Activated naive CD8-positive, alpha-beta T cell treated with anti-CD3 and anti-CD28 coated beads, Interleukin-2, amount 50 U/mL, for 24 hours (primary cell): Measurements from ENCODE around the gene ARHGAP25.

Experiments used
- ATAC-seq: fragments of 150-1000 bp; cut with Tn5 transposase; one replicate; pipeline ENCODE4 v1.10.0; 2021
- DNase-seq: peaks from one replicate; pipeline ENCODE4 v3.0.0; 2021
- H3K27ac Mint-ChIP-seq: one replicate; pipeline ENCODE4 v1.8.0; 2021; ENCODE audit warnings: mild to moderate bottlenecking, mixed read lengths
- H3K27me3 Mint-ChIP-seq: one replicate; pipeline ENCODE4 v1.8.0; 2021; ENCODE audit warnings: mixed read lengths
- H3K36me3 Mint-ChIP-seq: one replicate; pipeline ENCODE4 v1.8.0; 2021; ENCODE audit warnings: low read depth, mixed read lengths
- H3K4me1 Mint-ChIP-seq: one replicate; pipeline ENCODE4 v1.8.0; 2021; ENCODE audit warnings: mixed read lengths
- H3K4me3 Mint-ChIP-seq: one replicate; pipeline ENCODE4 v1.8.0; 2021; ENCODE audit warnings: mild to moderate bottlenecking, moderate library complexity, mixed read lengths
- H3K9me3 Mint-ChIP-seq: one replicate; pipeline ENCODE4 v1.8.0; 2021; ENCODE audit warnings: mixed read lengths

ARHGAP25 gene, protein sequence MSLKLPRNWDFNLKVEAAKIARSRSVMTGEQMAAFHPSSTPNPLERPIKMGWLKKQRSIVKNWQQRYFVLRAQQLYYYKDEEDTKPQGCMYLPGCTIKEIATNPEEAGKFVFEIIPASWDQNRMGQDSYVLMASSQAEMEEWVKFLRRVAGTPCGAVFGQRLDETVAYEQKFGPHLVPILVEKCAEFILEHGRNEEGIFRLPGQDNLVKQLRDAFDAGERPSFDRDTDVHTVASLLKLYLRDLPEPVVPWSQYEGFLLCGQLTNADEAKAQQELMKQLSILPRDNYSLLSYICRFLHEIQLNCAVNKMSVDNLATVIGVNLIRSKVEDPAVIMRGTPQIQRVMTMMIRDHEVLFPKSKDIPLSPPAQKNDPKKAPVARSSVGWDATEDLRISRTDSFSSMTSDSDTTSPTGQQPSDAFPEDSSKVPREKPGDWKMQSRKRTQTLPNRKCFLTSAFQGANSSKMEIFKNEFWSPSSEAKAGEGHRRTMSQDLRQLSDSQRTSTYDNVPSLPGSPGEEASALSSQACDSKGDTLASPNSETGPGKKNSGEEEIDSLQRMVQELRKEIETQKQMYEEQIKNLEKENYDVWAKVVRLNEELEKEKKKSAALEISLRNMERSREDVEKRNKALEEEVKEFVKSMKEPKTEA

DNA sequence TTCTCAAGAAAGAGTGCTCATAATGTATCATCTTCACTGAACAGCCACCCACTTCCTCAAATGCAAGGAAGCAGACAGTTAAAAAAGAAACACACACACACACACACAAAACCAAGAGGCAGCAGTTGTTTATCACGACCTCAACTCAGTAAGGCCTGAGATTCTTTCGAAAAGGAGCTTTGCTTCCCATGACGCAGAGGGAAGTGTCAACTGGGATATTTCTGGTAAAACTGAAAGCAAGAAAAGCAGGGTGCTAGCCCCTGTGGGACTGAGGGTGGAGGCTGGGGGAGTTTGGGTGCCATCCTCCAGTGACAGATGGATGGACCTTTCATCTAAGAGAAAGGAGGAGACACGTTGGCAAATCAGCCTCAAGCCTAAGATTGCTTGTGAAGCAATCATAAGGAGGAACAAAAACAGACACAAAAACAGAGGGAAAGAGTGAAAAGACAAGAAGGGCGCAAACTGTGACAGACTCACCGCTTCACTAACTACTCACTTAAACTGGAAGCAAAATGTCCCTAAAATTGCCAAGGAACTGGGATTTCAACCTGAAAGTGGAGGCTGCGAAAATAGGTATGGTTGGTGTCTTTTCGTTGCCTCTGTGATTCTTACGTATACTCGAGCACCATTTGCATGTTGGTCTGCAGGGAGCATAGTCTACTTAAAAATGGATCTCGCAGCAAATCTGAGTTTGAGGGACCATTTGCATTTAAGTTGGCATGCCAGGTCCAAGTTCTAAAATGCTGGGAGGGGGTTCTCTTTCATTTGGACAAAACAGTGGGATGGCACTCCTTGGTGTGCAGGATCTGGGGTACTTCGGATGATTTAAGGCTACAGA lies at the start of gene ARHGAP25:
Gene ARHGAP25 (plus strand): TSS at position 124 of the 838 bp plus-strand sequence. CDS start 389 bp downstream, at position 513.
- DNase-seq: peak; percentile 67
- Mint-ChIP-seq H3K4me1 (peaks cover 47% of the 10 kb centered on the region), H3K27me3 (no peaks in the 10 kb centered on the region), H3K36me3 (peaks cover 15% of the 10 kb centered on the region), H3K9me3 (no peaks in the 10 kb centered on the region), H3K27ac (no peak within 1 kb of the TSS), H3K4me3 (no peak within 1 kb of the TSS)
- peak; percentile 84 for ATAC-seq

DNA sequence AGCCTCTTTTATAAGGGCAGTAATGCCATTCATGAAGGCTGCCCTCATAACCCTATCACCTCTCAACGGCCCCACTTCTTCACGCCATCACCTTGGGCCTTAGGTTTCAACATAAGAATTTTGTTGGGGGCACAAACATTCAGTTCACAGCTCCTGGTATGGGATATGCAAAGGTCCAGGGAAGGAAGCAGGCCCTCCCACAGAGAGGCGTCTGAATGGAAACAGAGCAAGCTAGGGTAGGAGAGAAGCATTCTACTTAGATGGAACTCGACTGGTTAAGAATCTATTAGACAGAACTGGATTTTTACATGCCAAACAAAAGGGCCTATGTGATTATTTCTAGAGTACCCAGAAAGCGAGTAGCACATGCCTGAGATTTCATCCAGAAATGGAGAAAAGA lies 48.4 kb upstream of the ARHGAP25 start:
- H3K36me3 Mint-ChIP-seq: no peaks in the 10 kb centered on the region
- H3K4me1 Mint-ChIP-seq: peaks cover 33% of the 10 kb centered on the region
- no peak for DNase-seq
- H3K4me3 Mint-ChIP-seq: no peak overlapping the region
- ATAC-seq: no peak
- H3K27ac Mint-ChIP-seq: no peak overlapping the region
- peaks cover 3% of the 10 kb centered on the region for H3K27me3 Mint-ChIP-seq
- no peaks in the 10 kb centered on the region for H3K9me3 Mint-ChIP-seq

DNA sequence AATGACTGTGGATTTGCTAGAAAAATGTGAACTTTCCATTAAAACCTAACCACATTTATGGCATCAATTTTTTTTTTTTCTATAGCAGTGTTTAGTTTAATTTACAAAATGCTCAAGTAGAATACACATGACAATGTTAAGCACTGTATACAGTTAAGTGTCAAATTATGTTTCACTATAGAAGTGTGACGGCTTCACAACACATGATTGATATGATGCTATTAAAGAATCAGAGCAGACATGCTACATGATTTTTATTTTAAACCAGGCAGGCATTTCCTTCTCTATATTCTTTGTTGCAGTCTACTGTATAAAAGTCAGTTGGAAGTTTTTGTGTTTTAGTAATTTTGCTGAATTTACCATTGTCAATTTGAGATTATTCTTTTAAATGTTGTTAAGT lies 47.6 kb upstream of the ARHGAP25 start:
- no peak overlapping the region for H3K27ac Mint-ChIP-seq
- H3K27me3 Mint-ChIP-seq: peaks cover 6% of the 10 kb centered on the region
- H3K9me3 Mint-ChIP-seq: no peaks in the 10 kb centered on the region
- no peak overlapping the region for H3K4me3 Mint-ChIP-seq
- ATAC-seq (no peak), DNase-seq (no peak)
- H3K36me3 Mint-ChIP-seq: no peaks in the 10 kb centered on the region
- peaks cover 37% of the 10 kb centered on the region for H3K4me1 Mint-ChIP-seq

DNA sequence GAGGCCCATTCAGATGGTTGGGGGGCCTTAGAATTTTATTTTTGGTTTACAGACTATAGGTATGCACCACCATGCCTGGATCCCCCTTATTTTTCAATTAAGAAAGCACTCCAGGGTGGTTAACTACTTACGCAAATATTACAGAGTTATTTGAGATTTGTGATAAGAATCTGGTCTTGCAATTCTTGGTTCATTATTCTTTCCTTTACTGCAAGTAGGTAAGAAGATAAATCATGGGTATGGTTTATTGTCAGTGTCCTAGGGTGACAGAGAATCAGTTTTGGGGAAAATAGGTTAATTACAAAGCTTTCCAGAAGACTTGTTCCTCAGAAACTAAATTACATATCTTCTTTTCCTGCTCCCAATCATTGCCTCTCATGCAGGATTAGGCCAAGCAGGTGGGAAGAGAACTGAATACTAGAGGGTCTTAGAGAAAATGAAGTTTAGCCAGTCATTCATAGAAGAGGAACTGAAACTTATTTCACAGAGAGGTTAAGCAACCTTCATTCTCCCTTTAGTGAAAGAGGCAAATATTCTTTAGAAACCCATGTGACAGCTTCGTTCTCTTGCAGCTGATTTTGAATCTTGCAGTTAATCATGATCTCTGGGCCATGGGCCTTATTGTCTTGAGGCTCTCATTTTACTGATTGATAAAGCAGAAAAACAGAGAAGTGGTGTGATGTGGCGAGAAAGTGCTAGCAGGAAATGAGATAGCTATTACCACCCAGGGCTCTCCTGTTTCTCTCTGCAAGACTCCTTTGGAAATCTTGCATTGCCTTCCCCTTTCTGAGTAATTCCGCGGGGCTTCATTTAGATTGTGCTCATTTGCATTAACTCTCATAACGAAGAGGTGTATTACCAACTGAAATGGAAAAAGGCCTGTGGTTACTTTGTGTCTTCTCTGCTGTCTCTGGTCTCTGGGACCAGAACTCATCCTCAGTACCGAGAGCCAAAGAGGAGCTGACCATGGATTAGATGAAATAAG lies 44.8 kb upstream of the ARHGAP25 start:
- H3K4me1 Mint-ChIP-seq: peaks cover 35% of the 10 kb centered on the region
- H3K27me3 Mint-ChIP-seq: peaks cover 3% of the 10 kb centered on the region
- H3K4me3 Mint-ChIP-seq: peak overlapping the region; percentile 59
- no peaks in the 10 kb centered on the region for H3K9me3 Mint-ChIP-seq
- peak; percentile 93 for ATAC-seq
- H3K27ac Mint-ChIP-seq: peak overlapping the region; percentile 96
- H3K36me3 Mint-ChIP-seq: no peaks in the 10 kb centered on the region
- peak; percentile 25 for DNase-seq

DNA sequence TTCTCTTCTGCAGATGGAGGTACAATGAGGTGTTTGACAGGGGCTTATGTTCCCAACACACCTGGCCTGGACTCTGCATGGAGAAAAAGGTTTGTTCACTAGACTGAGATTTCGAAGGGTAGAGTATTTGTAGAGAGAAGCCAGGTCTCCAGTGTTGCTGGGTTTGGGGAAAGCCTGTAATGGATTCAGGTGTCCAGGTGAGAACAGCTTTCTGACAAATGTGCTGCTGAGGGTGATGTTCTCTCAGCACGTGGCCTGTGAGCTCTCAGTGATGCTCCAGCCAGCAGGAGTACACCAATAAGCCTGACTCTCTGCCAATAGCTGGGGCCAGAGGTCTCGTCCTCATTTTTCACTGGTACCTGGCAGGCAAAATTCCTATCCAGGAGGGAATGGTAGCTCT lies 43.8 kb upstream of the ARHGAP25 start:
- H3K4me1 Mint-ChIP-seq: peaks cover 35% of the 10 kb centered on the region
- peak overlapping the region; percentile 96 for H3K27ac Mint-ChIP-seq
- H3K36me3 Mint-ChIP-seq: no peaks in the 10 kb centered on the region
- H3K9me3 Mint-ChIP-seq: no peaks in the 10 kb centered on the region
- DNase-seq: no peak
- H3K27me3 Mint-ChIP-seq: peaks cover 3% of the 10 kb centered on the region
- no peak overlapping the region for H3K4me3 Mint-ChIP-seq
- ATAC-seq: no peak

DNA sequence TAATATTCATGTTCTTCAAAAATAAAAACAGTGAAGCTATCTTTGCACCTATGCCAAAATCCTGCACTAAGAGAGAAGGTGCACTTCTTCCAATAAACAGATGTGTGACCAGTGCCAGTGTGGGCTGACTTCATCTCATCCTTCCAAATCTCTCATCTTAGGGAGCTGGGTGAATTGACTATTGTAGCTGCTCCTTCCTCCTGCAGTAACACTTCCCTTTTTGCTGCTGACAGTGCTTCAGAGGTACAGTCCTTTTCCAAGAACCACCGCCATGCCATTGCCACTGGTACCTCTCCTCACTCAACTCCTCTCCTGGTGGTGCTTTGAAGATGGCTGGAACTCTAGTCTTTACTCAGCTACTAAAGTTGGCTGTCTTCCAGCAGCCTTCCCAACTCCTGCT lies 42.1 kb upstream of the ARHGAP25 start:
- no peak for DNase-seq

DNA sequence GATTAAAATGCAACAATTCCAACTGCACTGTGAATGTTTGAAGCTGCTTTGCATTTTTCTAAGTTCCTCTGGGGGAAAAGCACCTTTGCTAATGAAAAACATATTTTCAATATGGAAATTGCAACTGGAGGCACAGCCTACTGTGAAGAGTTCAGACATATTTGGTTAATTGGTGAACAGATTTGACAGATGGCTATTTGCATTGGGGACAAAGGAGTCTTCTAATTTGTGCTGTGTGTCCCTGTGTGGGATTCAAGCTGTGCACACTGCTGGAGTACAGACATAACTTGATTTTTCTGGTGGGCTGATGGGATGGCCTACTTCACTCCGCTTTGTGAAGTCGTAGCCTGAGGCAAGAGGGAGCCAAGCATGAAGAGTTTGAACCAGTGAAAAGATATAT lies 40.7 kb upstream of the ARHGAP25 start:
- Mint-ChIP-seq H3K27me3 (peaks cover 3% of the 10 kb centered on the region), H3K9me3 (no peaks in the 10 kb centered on the region), H3K36me3 (no peaks in the 10 kb centered on the region), H3K4me1 (peaks cover 24% of the 10 kb centered on the region), H3K4me3 (no peak overlapping the region), H3K27ac (no peak overlapping the region)
- DNase-seq (no peak), ATAC-seq (no peak)

More for the DNA sequence above, 42.1 kb upstream of the ARHGAP25 start:
- Mint-ChIP-seq H3K27ac (no peak overlapping the region), H3K9me3 (no peaks in the 10 kb centered on the region), H3K27me3 (peaks cover 3% of the 10 kb centered on the region), H3K4me1 (peaks cover 35% of the 10 kb centered on the region), H3K4me3 (no peak overlapping the region), H3K36me3 (no peaks in the 10 kb centered on the region)
- ATAC-seq: no peak

DNA sequence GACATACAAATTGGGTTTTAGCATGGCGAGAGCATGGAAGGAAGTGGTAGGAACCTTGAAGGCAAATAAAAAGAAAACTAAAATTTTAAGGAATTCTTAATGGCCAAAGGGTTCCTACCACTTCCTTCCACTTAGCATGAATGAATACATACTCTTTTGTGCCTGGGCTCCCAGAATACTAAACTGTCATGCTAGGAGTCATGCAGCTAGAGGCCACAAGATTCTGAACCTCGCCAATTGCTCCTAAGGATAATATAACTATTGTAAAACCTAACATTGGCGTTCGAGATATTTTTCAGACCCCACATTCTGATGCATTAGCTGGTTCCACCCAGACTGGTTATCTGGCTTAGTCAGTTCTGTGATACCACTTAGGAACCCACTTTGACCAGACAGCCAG lies 38.6 kb upstream of the ARHGAP25 start:
- Mint-ChIP-seq H3K4me1 (peaks cover 4% of the 10 kb centered on the region), H3K4me3 (no peak overlapping the region), H3K9me3 (peaks cover 12% of the 10 kb centered on the region), H3K36me3 (no peaks in the 10 kb centered on the region), H3K27ac (no peak overlapping the region), H3K27me3 (peaks cover 3% of the 10 kb centered on the region)
- DNase-seq (no peak), ATAC-seq (no peak)

DNA sequence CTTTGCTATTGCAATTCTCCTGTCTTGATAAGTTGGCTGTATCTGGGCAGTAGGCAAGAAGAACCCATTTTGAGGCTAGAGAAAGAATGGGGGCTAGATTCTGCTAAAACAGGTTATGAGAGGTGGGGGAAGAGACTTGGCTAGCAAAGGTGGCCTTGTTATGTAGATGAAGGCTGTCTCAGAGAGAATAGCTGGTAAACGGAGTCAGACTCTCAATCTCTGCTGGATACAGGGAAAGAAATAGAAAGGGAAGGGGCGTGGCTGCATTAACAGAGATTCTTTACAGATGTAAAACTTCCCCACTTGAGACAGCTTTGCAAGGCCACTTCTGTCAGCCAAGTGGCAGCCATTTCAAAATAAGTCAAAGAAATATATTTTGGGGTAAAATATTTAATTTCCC lies 38.1 kb upstream of the ARHGAP25 start:
- H3K9me3 Mint-ChIP-seq: peaks cover 12% of the 10 kb centered on the region
- ATAC-seq (no peak), DNase-seq (no peak)
- no peak overlapping the region for H3K4me3 Mint-ChIP-seq
- no peaks in the 10 kb centered on the region for H3K36me3 Mint-ChIP-seq
- peaks cover 3% of the 10 kb centered on the region for H3K4me1 Mint-ChIP-seq
- H3K27me3 Mint-ChIP-seq: peaks cover 3% of the 10 kb centered on the region
- no peak overlapping the region for H3K27ac Mint-ChIP-seq

DNA sequence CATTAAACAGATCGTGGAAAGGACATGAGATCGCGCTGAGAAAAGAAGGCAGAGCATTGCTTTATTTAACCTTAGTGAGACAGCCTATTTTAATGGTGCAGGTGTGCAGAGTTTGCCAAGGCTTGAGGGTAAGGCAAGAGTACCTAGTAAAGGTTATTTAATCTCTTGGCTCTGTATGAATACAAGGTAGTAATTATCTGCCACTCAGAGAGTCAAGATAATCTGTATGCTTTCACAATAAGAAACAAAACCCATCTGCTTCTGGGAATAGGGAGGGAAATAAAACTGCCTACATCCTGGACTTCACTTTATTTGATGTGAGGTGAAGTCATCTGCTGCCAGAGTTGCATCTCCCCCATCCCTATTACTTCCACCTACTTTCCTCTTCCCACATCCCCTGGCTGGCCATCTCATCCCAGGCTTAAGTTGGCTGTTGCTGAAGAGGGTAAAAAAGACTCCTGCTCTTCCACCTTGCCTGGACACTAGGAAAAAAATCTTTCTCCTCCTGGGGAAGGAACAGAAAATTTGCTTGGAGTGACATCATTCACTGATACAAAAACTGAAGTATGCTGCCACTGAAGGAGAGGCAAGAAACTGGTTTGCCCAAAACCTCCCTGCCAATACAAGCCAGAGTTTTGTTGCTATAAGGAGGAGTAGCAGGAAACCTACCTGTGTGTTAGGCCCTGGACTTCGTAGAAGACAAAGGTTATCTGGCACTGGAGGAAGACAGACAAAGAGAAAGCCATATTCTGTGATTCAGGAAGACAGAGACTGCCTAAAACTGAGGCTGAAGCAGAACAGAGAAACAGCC lies 35.8 kb upstream of the ARHGAP25 start:
- Mint-ChIP-seq H3K4me1 (no peaks in the 10 kb centered on the region), H3K27ac (no peak overlapping the region), H3K36me3 (no peaks in the 10 kb centered on the region), H3K4me3 (no peak overlapping the region), H3K9me3 (peaks cover 12% of the 10 kb centered on the region), H3K27me3 (no peaks in the 10 kb centered on the region)
- ATAC-seq (no peak), DNase-seq (no peak)

DNA sequence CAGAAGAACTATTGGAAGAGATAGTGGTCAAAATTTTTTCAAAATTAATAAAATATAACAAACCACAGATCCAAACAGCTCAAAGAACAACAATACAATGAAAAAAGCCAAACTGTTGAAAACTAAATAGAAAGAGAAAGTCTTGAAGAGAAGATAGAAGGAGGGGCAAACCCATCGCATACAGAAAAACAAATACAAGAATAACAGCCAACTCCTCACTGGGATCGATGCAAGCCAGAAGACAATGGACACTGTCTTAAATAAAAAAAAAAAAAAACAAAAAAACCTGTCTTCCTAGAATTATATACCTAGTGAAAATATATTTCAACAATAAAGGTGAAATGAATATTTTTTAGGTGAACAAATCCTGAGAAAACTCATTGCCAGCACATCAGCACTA lies 34.1 kb upstream of the ARHGAP25 start:
- no peaks in the 10 kb centered on the region for H3K36me3 Mint-ChIP-seq
- H3K27me3 Mint-ChIP-seq: no peaks in the 10 kb centered on the region
- peaks cover 4% of the 10 kb centered on the region for H3K4me1 Mint-ChIP-seq
- H3K27ac Mint-ChIP-seq: no peak overlapping the region
- no peak overlapping the region for H3K4me3 Mint-ChIP-seq
- DNase-seq: no peak
- no peak for ATAC-seq
- peaks cover 12% of the 10 kb centered on the region for H3K9me3 Mint-ChIP-seq

DNA sequence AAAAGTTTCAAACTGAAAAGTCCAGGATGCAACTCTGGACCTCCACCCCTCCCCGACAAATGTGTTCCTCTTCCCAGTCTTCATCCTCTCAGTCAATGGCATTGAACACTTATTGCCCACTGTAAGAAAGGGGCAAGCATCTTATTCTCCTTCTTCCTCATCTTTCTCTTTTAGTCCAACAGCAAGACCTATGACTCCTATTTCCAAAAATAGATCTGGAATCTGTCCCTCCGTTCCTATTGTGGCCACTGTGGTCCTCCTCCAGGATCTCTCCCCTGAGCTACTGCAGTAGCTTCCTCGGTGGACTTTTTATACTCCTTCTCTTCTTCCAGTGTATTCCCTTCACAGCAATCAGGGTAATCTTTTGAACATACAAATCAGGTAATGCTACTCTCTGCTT lies 28.0 kb upstream of the ARHGAP25 start:
- Mint-ChIP-seq H3K9me3 (no peaks in the 10 kb centered on the region), H3K36me3 (no peaks in the 10 kb centered on the region), H3K4me3 (no peak overlapping the region), H3K27ac (no peak overlapping the region), H3K4me1 (peaks cover 22% of the 10 kb centered on the region), H3K27me3 (peaks cover 1% of the 10 kb centered on the region)
- ATAC-seq: no peak
- no peak for DNase-seq

DNA sequence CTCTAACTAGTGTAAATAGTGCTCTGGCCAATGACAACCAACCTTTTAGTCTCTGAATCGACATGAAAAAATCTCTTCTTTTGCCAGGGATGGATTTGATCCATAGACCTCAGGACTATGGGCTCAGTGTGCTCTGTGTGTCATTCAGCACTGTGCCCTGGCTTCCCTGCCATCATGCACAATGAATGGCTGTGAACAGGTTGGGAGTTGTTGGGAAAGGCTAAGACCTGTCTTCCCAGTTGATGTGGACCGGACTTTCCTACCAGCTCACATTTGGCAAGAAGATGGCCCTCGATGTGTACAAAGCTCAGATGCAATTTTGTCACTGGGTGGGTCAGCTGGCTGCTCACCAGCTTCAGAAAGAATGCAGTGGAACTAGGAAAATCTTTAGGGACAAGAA lies 26.0 kb upstream of the ARHGAP25 start:
- Mint-ChIP-seq H3K36me3 (no peaks in the 10 kb centered on the region), H3K27me3 (peaks cover 1% of the 10 kb centered on the region), H3K27ac (no peak overlapping the region), H3K4me1 (peaks cover 24% of the 10 kb centered on the region), H3K4me3 (no peak overlapping the region), H3K9me3 (no peaks in the 10 kb centered on the region)
- ATAC-seq (no peak), DNase-seq (no peak)
